GM21526 (cell line): Measurements from ENCODE around the gene NKTR.
"Not testable (repeated sequence)": the region's sequence is repeated elsewhere in the genome, so short reads cannot be mapped to it uniquely, and the experiment has no call there.

Source experiments
- ATAC-seq: cut with Tn5 transposase; IDR thresholded peaks from one replicate; pipeline ENCODE4 v1.9.1; 2021; ENCODE audit warnings: moderate library complexity; ENCODE audit not compliant: unreplicated experiment, low FRiP score

The NKTR gene

DNA sequence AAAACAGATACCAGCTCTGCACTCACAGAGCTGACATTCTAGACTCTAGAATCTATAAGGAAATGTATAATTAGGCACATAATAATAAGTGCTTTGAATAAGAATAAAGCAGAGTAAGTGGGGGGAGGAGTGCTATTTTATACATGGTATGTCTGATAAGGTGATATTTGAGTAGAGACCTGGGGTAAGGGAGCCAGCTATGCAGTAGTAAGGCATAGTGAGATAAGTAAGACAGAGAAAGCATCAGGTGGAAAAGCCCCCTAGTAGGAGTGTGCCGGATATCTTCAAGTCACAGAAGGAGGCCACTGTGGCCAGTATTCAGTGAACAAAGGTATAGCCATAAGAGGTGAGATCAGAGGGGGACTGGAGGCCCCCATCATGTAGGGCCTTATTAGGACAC, 6.9 kb upstream of the NKTR start:
- no peak for ATAC-seq

DNA sequence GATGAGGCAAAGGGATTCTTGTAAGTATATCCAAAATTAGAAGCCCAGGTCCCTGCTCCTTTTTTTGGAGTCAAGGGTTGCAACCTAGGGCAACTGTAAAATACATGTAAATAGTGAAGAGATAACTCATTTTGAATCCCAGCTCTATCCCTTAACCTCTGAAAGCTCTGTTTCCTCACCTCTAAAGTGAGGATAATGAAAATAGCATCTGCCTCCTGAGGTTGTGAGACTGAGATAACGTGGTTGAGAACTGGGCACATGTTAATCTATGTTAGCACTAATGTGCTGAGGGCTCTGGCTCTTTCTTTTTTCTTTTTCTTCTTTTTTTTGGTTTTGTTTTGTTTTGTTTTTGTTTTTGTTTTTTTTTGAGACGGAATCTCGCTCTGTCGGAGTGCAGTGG, 4.8 kb upstream of the NKTR start:
- ATAC-seq, result no peak

DNA sequence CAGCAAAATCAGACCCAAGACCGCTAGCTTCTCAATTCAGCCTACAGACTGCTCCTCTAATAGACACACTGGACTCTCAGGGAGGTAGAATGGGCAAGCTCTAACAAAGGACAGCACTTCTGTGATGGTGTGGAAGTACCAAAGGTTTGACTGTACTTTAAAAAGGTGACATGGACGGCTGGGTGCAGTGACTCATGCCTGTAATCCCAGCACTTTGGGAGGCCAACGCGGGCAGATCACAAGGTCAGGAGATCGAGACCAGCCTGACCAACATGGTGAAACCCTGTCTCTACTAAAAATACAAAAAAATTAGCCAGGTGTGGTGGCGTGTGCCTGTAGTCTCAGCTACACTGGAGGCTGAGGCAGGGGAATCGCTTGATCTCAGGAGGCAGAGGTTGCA, 3.4 kb upstream of the NKTR start:
- ATAC-seq, result not testable (repeated sequence)

DNA sequence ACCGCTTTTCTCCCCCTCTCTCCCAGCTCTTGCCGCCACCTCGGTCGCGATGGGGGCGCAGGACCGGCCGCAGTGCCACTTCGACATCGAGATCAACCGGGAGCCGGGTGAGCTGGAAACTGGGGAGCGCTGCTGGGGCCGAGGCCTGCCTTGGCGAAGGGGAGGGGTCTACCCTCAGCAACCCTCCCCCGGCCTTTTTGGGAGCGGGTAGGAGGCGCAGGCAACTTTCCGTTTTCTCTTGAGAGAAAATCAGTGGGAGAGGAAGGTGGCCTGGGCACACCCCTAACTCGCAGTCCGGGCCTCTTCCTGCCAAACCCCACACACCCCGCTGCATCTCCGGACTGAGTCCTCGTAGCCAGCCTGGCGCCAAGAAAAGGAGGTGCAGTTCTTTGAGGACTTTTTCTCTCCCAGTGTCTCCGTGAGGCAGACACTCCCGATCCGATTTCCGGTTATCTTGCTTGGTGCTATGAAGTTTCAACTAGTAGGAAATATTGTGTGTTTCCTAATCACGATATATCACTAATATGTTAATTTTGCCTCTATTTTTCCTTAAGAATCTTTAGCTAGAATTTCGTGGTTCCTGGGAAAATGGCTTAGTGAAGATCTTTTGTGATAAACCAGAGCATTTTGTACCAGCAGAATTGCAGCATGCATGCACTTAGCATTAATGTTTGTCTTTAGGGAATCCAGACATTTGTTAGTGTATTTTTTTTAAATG, 631 bp downstream of the NKTR start:
- ATAC-seq, result peak; percentile 18

DNA sequence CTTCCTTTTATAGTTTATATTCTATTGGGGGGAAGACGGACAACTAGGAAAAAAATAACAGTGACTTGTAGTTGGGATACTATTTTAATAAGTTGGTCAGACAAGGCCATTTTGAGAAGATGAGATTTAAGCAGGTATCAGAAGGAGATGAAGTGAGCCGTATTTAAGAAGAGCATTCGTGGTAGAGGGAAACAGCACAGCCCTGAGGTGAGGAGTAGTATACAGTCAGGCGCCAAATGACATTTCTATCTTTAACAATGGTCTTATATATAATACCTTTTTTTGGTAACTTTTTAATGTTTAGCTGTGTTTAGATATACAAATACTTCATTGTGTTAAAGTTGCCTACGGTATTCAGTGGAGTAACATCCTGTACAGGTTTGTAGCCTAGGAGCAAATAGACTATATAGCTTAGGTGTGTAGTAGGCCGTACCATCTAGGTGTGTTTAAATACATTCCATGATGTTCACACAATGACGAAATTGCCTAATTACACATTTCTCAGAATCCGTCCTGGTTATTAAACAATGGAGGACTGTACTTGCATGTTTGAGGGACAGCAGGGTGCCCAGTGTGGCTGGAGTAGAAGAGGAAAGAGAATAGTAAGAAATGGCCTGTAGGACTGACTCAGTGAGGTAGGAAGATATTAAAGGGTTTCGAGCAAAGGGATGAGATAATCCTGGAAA, 1.6 kb downstream of the NKTR start:
- ATAC-seq, result no peak

DNA sequence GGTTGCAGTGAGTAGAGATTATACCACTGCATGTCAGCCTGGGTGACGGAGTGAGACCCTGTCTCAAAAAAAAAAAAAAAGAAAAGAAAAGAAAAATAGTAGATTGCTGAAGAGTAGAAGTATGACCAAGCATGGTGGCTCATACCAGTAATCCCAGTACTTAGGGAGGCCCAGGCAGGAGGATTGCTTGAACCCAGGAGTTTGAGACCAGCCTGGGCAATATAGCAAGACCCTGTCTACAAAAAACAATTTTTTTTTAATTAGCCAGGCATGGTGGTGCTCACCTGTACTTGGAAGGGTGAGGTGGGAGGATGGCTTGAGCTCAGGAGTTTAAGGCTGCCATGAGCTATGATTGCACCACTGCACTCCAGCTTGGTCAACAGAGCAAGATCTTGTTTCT, 2.5 kb downstream of the NKTR start:
- ATAC-seq, result no peak

DNA sequence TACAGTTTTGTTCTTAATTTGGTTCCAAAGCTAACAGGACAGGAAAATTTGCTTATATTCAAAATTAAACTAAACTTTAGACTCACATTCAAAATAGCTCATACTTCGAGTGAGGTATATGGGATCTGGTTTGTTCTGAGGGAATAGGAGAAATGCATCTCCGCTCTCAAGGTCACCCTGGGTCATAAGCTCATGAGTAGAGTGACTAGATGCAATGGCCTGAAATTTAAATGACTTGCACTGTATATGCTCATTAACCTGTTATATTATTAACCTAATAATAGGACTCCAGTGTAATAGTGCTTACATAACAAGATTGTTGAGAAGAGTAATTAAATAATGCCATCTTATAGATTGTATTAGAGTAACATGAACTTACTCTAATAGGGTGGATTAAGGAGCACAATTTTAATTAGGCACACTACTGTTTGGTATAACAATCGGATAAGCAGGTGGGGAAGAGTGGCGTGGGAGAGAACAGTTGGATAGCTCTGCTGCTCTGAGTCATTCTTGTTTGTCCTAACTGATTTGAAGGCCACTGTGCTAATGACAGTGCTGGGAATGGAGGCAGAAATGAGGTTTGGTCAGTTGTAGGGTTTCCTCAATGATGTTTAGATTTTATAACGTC, 5.2 kb downstream of the NKTR start:
- ATAC-seq, result no peak

DNA sequence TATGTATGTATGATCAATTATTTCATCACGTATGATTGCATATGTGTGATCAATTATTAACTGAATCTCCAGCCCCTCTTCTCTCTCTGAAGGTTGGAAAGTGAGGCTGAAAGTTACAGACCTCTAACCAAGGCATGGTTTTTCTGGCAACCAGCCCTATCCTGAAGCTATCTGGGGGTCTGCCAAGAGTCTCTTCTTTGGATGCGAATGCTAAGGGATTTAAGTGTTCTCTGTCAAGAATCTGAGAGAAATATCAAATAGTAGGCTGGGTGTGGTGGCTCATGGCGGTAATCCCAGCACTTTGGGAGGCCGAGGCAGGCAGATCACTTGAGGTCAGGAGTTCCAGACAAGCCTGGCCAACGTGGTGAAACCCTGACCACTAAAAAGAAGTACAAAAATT, 8.1 kb downstream of the NKTR start:
- ATAC-seq, result no peak

DNA sequence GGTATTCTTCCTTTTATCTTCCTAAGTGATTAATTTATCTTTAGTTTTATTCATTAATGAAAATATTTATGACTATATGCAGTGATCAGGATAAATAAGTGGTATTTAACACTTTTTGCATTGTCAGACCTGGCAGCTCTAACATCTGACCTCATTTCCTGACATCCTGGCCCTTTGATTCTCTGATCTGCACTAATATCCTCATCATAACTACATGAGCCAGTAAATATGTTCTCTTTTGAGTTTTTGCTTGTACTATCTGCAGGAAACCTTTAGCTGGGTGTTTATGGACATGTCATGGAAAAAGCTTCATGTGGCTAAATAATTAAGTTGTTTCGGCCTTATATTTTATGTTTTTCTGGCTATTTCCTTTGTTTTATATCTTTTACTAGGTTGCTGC, 10.5 kb downstream of the NKTR start:
- no peak for ATAC-seq

DNA sequence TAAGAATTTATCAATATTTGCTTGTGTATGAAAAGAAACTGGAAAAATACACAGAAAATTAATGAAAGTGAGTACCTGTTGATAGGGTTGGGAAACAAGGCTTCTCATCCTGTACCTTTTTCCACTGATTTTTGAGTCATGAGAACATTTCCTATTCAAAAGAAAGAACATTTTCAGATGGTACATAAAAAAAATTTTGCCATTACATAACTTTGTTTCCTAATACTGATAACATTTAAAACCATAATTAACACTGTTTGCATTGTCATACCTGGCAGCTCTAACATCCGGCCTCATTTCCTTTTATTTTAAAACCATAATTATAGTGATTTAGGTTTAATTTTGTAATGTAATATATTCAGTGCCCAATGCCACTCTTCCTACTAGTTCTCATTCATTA, 11.7 kb downstream of the NKTR start:
- ATAC-seq, result no peak

DNA sequence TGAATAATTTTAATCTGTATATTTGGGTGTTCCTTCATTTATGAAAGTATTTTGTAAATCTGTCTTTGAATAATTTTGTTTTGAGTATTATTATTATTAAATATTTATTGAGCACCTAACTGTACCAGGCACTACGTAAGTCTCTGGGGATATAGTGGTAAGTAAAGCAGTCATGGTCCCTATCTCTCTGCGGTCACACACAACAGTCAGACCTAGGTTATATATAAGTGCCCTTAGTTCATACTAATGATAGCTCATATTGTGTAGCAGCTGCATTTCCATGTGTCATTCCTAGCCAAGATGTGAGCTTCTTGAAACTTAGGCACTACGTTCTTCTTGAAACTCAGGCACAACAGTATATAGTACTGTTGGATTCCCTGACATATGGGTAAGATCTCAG, 12.4 kb downstream of the NKTR start:
- ATAC-seq, result no peak

DNA sequence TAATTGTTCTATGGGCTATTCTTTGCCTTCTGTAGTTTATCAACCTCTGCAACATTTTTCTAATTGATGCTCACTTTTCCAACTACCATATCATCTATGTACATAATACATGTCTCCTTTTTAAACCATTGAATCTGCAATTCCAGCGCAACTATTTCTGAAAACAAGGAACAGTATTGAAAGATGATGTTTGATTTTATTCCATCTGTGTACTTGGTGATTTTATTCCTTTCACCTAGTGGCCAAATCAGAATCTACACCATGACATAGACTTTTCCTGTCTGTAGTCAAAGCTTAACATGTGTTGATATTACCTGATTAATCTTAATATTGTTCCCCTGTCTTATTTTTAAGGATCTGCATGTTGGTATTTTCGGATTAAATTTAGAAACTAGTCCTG, 13.0 kb downstream of the NKTR start:
- ATAC-seq, result no peak

DNA sequence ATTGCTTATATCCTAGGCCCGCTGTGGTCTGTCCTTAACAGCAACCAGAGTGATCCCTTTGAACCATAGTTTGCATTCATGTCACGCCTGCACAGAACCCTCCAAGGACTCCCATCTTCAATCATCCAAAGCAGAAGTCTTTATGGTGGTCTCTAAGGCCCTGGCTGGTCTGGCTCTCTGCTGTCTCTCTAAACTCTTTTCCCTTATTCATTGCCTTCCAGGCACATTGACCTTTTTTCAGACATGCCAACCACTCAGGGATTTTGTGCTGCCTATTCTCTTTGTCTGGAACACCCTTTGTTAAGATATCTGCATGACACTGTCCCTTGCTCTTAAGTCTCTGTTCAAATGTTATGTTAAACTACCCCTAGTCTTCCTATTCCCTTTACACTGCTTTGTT, 31.1 kb downstream of the NKTR start:
- no peak for ATAC-seq

DNA sequence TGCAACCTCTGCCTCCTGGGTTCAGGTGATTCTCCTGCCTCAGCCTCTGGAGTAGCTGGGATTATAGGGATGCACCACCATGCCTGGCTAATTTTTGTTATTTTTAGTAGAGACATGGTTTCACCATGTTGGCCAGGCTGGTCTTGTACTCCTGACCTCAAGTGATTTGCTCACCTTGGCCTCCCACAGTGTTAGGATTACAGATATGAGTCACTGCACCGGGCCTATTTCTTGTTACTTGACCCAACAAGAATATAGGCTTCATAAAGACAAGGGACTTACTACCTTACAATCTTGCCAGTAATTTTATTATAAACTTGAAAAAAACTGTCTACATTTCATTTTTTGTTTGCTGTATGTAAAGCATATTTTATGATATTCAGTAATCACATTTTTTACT, 31.7 kb downstream of the NKTR start:
- ATAC-seq, result no peak

DNA sequence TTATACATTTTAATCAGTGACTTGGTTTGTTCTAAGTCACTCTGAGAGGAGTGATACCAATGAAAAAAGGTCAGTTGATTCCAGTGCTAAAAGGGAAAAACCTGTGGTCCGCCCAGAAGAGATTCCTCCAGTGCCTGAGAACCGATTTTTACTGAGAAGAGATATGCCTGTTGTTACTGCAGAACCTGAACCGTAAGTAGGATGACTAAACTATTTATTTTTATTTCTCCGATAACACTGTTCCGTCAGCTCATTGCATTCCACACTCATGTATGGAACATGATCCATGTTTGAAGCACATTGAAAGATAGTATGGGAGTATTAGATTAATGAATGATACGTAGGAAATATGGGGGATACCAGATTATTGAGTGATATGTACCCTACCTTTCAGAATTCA, 33.1 kb downstream of the NKTR start:
- no peak for ATAC-seq

DNA sequence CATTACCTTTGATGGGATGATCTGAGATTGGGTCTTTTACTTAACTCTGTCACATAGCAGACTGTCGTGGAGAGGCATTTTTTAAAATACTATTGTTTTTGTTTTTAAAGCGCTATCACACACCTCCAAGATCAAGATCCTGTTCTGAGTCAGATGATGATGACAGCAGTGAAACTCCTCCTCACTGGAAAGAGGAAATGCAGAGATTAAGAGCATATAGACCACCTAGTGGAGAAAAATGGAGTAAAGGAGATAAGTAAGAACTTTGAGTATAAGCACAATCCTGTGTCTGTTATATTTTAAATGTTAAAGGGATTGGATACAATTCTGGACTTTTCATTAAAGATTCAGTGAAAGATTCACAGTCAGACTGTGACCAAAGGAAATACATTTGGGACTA, 34.6 kb downstream of the NKTR start:
- no peak for ATAC-seq

DNA sequence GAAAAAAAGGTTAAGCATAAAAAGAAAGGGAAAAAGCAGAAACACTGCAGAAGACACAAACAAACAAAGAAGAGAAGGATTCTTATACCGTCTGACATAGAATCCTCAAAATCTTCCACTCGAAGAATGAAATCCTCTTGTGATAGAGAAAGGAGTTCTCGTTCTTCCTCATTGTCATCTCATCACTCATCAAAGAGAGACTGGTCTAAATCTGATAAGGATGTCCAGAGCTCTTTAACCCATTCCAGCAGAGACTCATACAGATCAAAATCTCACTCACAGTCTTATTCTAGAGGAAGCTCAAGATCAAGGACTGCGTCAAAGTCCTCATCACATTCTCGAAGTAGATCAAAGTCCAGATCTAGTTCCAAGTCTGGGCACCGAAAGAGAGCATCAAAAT, 36.5 kb downstream of the NKTR start:
- no peak for ATAC-seq

DNA sequence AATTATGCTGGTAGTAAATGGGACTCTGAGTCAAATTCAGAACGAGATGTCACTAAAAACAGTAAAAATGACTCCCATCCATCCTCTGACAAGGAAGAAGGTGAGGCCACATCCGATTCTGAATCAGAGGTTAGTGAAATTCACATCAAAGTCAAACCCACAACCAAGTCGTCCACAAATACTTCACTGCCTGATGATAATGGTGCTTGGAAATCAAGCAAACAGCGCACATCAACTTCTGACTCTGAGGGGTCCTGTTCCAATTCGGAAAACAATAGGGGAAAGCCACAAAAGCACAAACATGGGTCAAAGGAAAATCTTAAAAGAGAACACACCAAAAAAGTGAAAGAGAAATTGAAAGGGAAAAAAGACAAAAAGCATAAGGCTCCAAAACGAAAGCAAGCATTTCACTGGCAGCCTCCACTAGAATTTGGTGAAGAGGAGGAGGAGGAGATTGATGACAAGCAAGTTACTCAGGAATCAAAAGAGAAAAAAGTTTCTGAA, 37.9 kb downstream of the NKTR start:
- no peak for ATAC-seq

DNA sequence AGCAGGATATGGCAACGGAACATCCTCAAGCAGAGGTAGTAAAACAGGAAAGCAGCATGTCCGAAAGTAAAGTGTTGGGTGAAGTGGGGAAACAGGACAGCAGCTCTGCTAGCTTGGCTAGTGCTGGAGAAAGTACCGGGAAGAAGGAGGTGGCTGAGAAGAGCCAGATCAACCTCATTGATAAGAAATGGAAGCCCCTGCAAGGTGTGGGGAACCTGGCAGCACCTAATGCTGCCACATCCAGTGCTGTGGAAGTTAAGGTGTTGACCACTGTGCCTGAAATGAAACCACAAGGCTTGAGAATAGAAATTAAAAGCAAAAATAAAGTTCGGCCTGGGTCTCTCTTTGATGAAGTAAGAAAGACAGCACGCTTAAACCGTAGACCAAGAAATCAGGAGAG, 38.7 kb downstream of the NKTR start:
- ATAC-seq, result no peak

DNA sequence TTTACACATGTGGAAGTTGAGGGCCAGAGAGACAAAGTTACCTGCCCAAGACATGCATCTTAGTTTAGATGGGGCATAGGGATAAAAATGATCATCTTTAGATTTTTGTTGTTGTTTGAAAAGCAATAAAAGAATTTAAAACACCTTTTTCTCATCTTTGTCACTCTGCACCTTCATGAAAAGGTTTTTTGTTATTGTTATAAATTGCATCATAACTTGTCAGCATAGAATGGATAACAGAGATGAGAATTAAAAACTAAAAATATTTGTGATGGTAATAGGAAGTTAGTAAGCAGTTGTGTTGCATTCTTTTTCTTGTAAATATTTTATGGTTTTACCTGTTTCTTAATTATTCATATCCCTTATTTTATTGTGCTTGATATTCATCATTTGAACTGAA, 39.6 kb downstream of the NKTR start:
- no peak for ATAC-seq

DNA sequence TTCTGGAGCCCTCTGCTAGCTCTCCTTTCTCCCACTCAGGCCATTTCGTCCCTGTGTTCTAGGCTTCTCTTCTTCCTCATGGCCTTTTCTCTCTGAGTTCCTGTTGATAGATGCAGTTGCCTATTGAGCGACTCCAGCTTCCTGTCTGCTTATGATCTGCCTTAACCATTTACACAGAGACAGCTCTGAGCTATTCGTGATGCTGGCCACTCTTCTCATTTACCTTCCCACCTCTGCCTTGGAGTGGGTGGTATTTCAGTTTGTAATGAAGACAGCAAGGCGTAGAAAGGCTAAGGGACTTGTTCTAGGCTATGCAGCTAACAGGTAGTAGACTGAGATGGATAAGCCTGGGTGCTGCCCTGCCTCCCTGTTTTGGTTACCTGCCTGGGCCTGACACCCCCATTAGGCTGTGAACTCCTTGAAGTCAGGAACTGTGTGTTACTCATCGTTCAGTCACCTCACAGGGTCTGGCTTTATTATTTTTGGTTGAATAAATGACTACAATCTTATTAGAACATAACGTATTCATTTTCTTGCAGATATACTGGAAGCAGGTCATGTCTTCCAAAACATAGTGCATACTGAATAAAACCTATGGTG, 40.4 kb downstream of the NKTR start:
- no peak for ATAC-seq
